Right cardiac atrium (tissue), 5 donors: ENCODE measurements around the gene METTL27. TPM values are rescaled to one million over a fixed set of nuclear protein-coding genes. Genes with fewer than 3 reads are reported as not detected.

Source experiments
- ATAC-seq, 2 donors: fragments of 200-7000 bp; cut with Tn5 transposase; one replicate each; pipeline versions ENCODE4 v1.8.0 to v1.9.1; 2020; ENCODE audit warnings: moderate library complexity in 2 of 2, mild to moderate bottlenecking in 1 of 2
- DNase-seq, 3 donors: peaks; one replicate each; pipeline ENCODE4 v3.0.0-alpha.2; 2020
- H3K27ac ChIP-seq: one replicate; pipeline ENCODE4 v1.5.1; 2013; ENCODE audit warnings: mild to moderate bottlenecking, low read length, control low read depth, moderate library complexity
- H3K27me3 ChIP-seq: one replicate; pipeline ENCODE4 v1.6.1; 2013; ENCODE audit not compliant: control insufficient read depth, insufficient read depth
- H3K4me1 ChIP-seq: one replicate; pipeline ENCODE4 v1.6.1; 2013; ENCODE audit warnings: low read length; ENCODE audit not compliant: control insufficient read depth, insufficient read depth
- H3K4me3 ChIP-seq: one replicate; pipeline ENCODE4 v1.5.1; 2013; ENCODE audit warnings: low read length, control low read depth
- H3K9me3 ChIP-seq: one replicate; pipeline ENCODE4 v1.6.1; 2013; ENCODE audit warnings: low read length; ENCODE audit not compliant: control insufficient read depth
- WGBS: extraction: QIAGEN DNeasy Blood & Tissue Kit; methylation state at CpG from one replicate; pipeline ENCODE4 v1.1.7; 2013; 5-methylcytosine and 5-hydroxymethylcytosine counted together
- intact Hi-C, 4 donors: fragments of 100-400 bp; cut with DNase I; formaldehyde crosslinking; loops; one replicate each; pipeline versions ENCODE4 v1.11.0 to v1.14.0; 2022 to 2023
- polyA plus RNA-seq: library from polyadenylated mRNA; stranded (reverse); fragments of 200-250 nt; gene quantifications from one replicate; pipeline ENCODE4 v1.2.3, GENCODE V29; 2013
- total RNA-seq, 4 donors: library from RNA; stranded (reverse); fragmentation: NEBNext Ultra II Directional; extraction: Animal tissue kit (Norgen Biotek cat#: 25700); gene quantifications; one replicate each; pipeline ENCODE4 v1.2.1, GENCODE V29; 2021
- donor health status: healthy with polysubstance abuse.
- donor health status: DM: no; HTN: yes; CAD: no.
- donor health status: DM: no; HTN: no; CAD: no.
- donor health status: DM: no; HTN: yes; CAD: no; lungs with severe emphysema.
- donor health status: DM: yes; HTN: yes; CAD: no.

Gene METTL27
- total and polyA plus RNA-seq, 5 donors = 0.38 to 0.64 (median 0.51) TPM; not detected in 1

DNA sequence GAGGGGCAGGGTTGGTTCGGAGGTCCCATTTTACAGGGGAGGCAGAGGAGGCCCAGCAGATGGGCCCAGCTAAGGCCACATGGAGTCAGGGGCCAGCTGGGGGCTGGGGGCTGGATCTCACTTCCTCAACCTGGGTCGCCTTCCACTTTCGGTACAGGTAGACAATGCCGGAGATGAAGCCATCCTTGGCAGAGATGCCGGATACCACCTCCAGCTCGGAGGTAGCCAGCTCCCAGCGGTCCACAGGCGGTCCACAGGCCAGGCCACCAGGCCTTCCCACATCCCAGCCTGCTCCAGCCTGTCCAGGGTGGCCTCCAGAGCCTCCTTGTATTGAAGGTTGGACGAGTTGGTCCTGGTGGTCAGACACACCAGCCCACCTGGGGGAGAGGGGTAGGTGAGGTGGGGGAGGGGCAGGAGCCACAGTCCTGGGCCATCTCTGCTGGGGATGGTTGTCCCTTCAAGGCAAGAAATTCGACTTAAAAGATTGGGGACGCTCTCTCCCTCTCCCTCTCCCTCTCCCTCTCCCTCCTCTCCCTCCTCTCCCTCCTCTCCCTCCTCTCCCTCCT, 7.6 kb downstream of the METTL27 start:
- Histone ChIP-seq H3K4me1 (no peaks in the 10 kb centered on the region), H3K4me3 (no peak overlapping the region), H3K27me3 (no peaks in the 10 kb centered on the region), H3K9me3 (no peaks in the 10 kb centered on the region), H3K27ac (no peak overlapping the region)
- ATAC-seq = no peak
- DNase-seq = no peak
- intact Hi-C loops = no loop called here
- WGBS = 87% methylated on average over 11 of the region's 11 CpGs

DNA sequence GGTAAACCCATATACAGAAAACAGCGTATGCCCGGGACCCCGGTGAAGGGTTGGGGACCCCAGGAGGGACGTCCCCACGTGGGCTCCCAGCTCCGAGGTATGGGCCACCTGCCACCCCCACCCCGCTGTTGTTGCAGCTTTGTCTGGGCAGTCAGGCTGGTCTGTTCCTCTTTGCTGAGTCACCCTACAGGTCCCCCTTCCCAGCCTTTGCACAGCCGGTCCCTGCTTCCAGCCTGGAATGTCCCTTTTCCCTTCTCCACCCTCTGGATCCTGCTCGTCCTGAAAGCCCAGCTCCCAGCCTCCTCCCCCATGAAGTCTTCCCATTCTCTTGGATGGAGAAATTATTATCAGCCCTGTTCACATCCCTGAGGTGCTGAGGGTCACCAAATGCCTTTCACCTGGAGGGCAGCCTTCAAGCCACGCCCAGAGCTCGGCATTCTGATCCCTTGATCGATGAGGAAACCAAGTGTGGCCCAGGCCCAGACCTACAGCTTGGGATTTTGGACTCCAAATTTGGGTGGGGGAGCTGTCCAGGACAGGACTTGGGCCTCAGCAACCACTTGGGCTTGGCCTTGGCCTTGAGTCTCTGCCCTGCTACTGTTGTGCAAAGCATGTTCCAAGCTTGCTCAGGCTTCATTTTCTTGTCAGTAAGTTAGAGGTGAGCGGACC, 8.9 kb downstream of the METTL27 start:
- no peak for DNase-seq
- Histone ChIP-seq H3K4me1 (no peaks in the 10 kb centered on the region), H3K27ac (no peak overlapping the region), H3K4me3 (no peak overlapping the region), H3K27me3 (no peaks in the 10 kb centered on the region), H3K9me3 (no peaks in the 10 kb centered on the region)
- 72% methylated on average over 13 of the region's 13 CpGs for WGBS
- ATAC-seq = peak in 1 of 2 donors; percentile 36
- intact Hi-C loops = no loop called here

DNA sequence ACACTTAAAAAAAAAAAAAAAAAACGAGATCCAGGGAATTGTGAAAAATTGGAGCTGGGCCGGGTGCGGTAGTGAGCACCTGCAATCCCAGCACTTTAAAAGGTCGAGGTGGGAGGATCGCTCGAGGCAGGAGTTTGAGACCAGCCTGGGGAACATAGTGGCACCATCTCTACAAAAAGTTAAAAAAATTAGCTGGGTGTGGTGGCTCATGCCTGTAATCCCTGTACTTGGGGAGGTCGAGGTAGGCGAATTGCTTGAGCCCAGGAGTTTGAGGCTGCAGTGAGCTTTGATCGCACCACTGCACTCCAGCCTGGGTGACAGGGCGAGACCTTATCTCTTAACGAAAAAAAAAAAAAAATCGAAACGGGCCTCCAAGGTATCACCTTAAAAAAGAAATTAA, 9.5 kb downstream of the METTL27 start:
- no peak for ATAC-seq
- DNase-seq = no peak
- Histone ChIP-seq H3K9me3 (no peaks in the 10 kb centered on the region), H3K27ac (no peak overlapping the region), H3K4me3 (no peak overlapping the region), H3K27me3 (no peaks in the 10 kb centered on the region), H3K4me1 (no peaks in the 10 kb centered on the region)
- intact Hi-C loops = no loop called here
- WGBS = 78% methylated on average over 13 of the region's 13 CpGs

DNA sequence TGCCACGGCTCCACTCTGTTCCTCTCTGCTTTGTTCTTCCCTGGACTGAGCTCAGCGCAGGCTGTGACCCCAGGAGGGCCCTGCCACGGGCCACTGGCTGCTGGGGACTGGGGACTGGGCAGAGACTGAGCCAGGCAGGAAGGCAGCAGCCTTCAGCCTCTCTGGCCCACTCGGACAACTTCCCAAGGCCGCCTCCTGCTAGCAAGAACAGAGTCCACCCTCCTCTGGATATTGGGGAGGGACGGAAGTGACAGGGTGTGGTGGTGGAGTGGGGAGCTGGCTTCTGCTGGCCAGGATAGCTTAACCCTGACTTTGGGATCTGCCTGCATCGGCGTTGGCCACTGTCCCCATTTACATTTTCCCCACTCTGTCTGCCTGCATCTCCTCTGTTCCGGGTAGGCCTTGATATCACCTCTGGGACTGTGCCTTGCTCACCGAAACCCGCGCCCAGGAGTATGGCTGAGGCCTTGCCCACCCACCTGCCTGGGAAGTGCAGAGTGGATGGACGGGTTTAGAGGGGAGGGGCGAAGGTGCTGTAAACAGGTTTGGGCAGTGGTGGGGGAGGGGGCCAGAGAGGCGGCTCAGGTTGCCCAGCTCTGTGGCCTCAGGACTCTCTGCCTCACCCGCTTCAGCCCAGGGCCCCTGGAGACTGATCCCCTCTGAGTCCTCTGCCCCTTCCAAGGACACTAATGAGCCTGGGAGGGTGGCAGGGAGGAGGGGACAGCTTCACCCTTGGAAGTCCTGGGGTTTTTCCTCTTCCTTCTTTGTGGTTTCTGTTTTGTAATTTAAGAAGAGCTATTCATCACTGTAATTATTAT, 10.3 kb downstream of the METTL27 start:
- Histone ChIP-seq H3K27me3 (no peaks in the 10 kb centered on the region), H3K4me1 (no peaks in the 10 kb centered on the region), H3K27ac (no peak overlapping the region), H3K9me3 (no peaks in the 10 kb centered on the region), H3K4me3 (no peak overlapping the region)
- WGBS = 59% methylated on average over 16 of the region's 16 CpGs
- DNase-seq (peak in 1 of 3 donors; percentile 40), ATAC-seq (peak; percentile 10 to 49)
- intact Hi-C loops = no loop called here

DNA sequence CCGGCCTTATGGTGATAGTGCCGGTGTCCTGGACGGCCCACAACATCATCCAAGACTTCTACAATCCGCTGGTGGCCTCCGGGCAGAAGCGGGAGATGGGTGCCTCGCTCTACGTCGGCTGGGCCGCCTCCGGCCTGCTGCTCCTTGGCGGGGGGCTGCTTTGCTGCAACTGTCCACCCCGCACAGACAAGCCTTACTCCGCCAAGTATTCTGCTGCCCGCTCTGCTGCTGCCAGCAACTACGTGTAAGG, 10.8 kb downstream of the METTL27 start:
- Histone ChIP-seq H3K4me3 (no peak overlapping the region), H3K9me3 (no peaks in the 10 kb centered on the region), H3K27ac (no peak overlapping the region), H3K27me3 (no peaks in the 10 kb centered on the region), H3K4me1 (no peaks in the 10 kb centered on the region)
- no peak for ATAC-seq
- 80% methylated on average over 16 of the region's 16 CpGs for WGBS
- no peak for DNase-seq
- intact Hi-C loops = no loop called here

DNA sequence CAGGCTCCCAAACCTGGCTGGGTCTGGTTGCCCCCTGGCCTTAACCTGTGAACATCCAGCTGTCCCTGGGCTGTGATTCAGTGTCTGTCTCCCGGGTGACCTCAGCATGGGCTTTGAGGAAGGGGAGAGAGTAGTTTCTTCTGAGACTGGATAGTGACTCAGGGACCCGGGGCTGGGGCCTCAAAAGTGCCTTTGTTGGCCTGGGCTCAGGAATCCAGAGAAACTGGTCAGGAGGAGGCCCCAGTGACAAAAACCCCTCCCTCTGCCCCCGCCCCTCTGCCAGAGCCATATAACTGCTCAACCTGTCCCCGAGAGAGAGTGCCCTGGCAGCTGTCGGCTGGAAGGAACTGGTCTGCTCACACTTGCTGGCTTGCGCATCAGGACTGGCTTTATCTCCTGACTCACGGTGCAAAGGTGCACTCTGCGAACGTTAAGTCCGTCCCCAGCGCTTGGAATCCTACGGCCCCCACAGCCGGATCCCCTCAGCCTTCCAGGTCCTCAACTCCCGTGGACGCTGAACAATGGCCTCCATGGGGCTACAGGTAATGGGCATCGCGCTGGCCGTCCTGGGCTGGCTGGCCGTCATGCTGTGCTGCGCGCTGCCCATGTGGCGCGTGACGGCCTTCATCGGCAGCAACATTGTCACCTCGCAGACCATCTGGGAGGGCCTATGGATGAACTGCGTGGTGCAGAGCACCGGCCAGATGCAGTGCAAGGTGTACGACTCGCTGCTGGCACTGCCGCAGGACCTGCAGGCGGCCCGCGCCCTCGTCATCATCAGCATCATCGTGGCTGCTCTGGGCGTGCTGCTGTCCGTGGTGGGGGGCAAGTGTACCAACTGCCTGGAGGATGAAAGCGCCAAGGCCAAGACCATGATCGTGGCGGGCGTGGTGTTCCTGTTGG, 11.4 kb downstream of the METTL27 start, which contains the start of gene CLDN4:
Gene CLDN4, plus strand, starts transcription at position 316 of the 903 bp plus-strand sequence. Its CDS starts 206 bp downstream, at position 522.
- intact Hi-C loops = no loop called here
- Histone ChIP-seq H3K9me3 (no peaks in the 10 kb centered on the region), H3K4me1 (no peaks in the 10 kb centered on the region), H3K27ac (no peak within 1 kb of the TSS), H3K27me3 (no peaks in the 10 kb centered on the region), H3K4me3 (no peak within 1 kb of the TSS)
- ATAC-seq (no peak), DNase-seq (peak in 1 of 3 donors; percentile 49)
- 71% methylated on average over 42 of the region's 42 CpGs for WGBS

DNA sequence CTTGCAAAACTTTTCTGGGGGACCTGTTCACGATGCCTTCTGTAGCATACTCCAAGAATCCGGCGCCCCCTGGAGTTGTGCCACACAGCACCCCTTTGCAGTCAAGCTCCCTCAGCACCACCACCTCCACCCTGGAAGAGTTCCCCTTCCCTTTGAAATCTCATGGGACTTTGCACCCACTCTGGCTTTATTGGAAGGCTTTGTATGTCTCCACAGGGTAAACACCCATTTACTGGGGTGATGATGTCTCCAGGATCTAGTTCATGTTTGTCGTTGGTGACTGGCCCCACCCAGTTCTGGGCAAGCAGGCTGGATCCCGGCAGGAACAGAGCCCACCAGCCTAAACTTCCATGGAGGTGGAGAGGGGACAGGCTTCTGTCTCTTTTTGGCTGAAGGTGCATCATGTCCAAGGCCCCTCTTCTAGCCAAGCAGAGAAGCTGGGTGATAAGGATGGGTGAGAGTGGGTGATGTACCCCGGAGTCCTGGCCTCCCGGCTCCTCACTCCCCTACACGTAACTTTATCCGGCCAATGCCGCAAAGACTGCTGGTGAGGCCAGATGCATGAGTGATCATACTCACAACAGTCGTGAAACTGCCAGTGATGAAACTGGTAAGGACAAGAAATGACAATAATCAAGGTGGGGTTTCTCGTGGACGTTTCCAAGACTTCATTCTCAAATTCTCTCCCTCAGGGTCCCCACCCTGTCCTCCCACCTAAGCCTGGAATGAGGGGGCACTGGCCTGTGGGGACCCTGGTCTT, 12.2 kb downstream of the METTL27 start:
- intact Hi-C loops = no loop called here
- no peak overlapping the region for H3K4me3 ChIP-seq
- H3K4me1 ChIP-seq = no peaks in the 10 kb centered on the region
- no peak overlapping the region for H3K27ac ChIP-seq
- WGBS = 71% methylated on average over 13 of the region's 13 CpGs
- no peak for ATAC-seq
- no peaks in the 10 kb centered on the region for H3K9me3 ChIP-seq
- no peak for DNase-seq
- H3K27me3 ChIP-seq = no peaks in the 10 kb centered on the region

DNA sequence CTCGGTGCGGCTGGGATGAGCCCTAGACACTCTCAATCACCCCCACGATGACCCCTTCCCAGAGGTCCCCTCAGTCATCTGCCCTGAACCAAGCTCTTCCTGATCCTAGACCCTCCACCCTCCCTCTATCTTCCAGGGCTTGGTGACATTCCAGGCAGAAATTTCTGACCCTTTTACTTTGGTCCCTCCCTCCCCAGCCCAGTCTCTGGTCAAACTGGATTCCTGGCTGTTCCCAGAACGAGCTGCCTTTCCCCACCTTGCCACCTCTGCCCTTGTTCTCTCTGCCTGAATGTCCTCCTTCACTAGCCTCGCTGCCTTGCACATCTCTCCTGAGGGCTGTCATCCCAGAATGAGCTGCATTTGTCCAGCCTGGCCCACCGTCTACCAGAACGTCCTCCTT, 12.8 kb downstream of the METTL27 start:
- Histone ChIP-seq H3K27me3 (no peaks in the 10 kb centered on the region), H3K4me3 (no peak overlapping the region), H3K9me3 (no peaks in the 10 kb centered on the region), H3K4me1 (no peaks in the 10 kb centered on the region), H3K27ac (no peak overlapping the region)
- ATAC-seq = no peak
- WGBS = 40% methylated on average over 7 of the region's 7 CpGs
- DNase-seq = no peak
- intact Hi-C loops = no loop called here

DNA sequence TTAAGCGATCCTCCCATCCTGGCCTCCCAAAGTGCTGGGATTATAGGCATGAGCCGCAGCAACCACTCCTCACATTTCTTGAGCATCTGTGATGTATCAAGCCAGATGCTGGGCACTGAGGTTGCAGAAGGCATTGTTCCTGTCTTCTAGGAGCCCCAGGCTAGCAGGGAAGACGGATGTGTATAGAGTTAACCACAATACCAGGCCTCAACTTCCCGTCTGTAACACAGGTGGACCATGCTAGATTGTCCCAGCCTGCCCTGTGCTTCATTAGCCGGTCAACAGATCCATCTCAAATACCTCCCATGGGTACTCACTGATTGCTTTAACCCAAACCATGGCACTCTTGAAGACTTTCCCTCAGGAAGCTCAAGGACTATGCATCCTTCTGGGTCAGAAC, 13.3 kb downstream of the METTL27 start:
- no peaks in the 10 kb centered on the region for H3K27me3 ChIP-seq

DNA sequence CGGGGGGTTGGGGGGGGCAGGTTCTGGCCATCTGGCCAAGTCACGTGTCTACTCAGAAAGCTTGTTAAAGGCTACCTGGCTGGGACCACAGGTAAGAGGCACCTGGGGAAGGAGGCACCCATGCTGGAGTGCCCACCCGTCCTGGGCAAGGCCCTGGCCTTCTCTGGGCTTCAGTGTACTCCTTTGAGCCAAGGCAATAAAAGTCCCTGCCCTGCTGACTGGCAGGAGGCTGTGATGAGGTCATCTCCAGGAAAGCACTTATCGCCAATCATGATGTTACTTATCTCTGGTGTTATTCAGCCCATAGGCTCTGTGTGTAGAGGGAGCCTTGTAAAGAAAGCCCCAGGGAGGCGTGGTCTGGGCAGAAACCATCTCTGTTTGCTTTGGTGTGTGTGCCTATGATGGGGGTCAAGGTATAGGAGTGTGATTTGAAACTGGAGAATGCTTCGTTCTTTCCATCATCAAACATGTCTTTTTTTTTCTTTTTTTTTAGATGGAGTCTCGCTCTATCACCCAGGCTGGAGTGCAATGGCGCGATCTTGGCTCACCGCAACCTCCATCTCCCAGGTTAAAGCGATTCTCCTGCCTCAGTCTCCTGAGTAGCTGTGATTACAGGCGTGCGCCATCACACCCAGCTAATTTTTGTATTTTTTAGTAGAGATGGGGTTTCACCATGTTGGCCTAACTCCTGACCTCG, 14.1 kb downstream of the METTL27 start:
- H3K27ac ChIP-seq = no peak overlapping the region
- DNase-seq (no peak), ATAC-seq (peak; percentile 49 to 65)
- H3K4me1 ChIP-seq = no peaks in the 10 kb centered on the region
- WGBS = 65% methylated on average over 14 of the region's 14 CpGs
- no peak overlapping the region for H3K4me3 ChIP-seq
- intact Hi-C loops = no loop called here
- no peaks in the 10 kb centered on the region for H3K9me3 ChIP-seq
- H3K27me3 ChIP-seq = no peaks in the 10 kb centered on the region

More for the DNA sequence above, 13.3 kb downstream of the METTL27 start:
- ATAC-seq (no peak), DNase-seq (no peak)
- 92% methylated on average over 5 of the region's 5 CpGs for WGBS
- Histone ChIP-seq H3K9me3 (no peaks in the 10 kb centered on the region), H3K27ac (no peak overlapping the region), H3K4me3 (no peak overlapping the region), H3K4me1 (no peaks in the 10 kb centered on the region)
- intact Hi-C loops = no loop called here
